Keratinocyte (primary cell): ENCODE results near the gene FILIP1. TPM values are rescaled to one million over a fixed set of nuclear protein-coding genes. Genes with fewer than 3 reads are reported as not detected.

Experiments used
- DNase-seq: peaks from one replicate; pipeline ENCODE4 v3.0.0-alpha.2; 2011; ENCODE audit warnings: low read depth, missing footprints, low spot score
- FAIRE-seq: peaks from 2 replicates; lab custom pipeline; 2011; peaks lifted over from hg19 to GRCh38; lab: Jason Lieb, UNC
- H2AFZ ChIP-seq: 2 replicates; pipeline ENCODE4 v1.6.0; 2012; ENCODE audit warnings: low read length, control low read depth, inconsistent platforms; ENCODE audit not compliant: control insufficient read depth
- H3K27ac ChIP-seq: 2 replicates; pipeline ENCODE4 v1.5.1; 2011; ENCODE audit warnings: low read length; ENCODE audit not compliant: control insufficient read depth, insufficient read depth
- H3K27me3 ChIP-seq: 3 replicates; pipeline ENCODE4 v1.6.0; 2011; ENCODE audit warnings: low read length; ENCODE audit not compliant: control insufficient read depth, insufficient read depth; ENCODE audit errors: extremely low read depth
- H3K36me3 ChIP-seq, 2 experiments: 2 replicates in 1 of 2; 3 replicates in 1 of 2; pipeline ENCODE4 v1.5.1; 2011; ENCODE audit warnings: low read length in 2 of 2, mild to moderate bottlenecking in 1 of 2; ENCODE audit not compliant: control insufficient read depth in 2 of 2, insufficient read depth in 2 of 2; ENCODE audit errors: extremely low read depth in 1 of 2
- H3K4me1 ChIP-seq: 3 replicates; pipeline ENCODE4 v1.5.1; 2011; ENCODE audit warnings: low read length; ENCODE audit not compliant: control insufficient read depth, insufficient read depth; ENCODE audit errors: extremely low read depth
- H3K4me2 ChIP-seq: 3 replicates; pipeline ENCODE4 v1.6.0; 2011; ENCODE audit warnings: low read depth, low read length; ENCODE audit not compliant: control insufficient read depth, insufficient read depth; ENCODE audit errors: extremely low read depth
- H3K4me3 ChIP-seq, 3 experiments: fragments of 200-600 bp in 1 of 3; sonication (generic) in 1 of 3; 2 replicates in 2 of 3; 3 replicates in 1 of 3; pipeline ENCODE4 v1.5.1; 2011 to 2016; ENCODE audit warnings: low read length in 3 of 3, mild to moderate bottlenecking in 3 of 3, control low read depth in 2 of 3, inconsistent platforms in 1 of 3, low read depth in 1 of 3, mixed read lengths in 1 of 3, mixed run types in 1 of 3, moderate library complexity in 1 of 3; ENCODE audit not compliant: control insufficient read depth in 2 of 3, insufficient read depth in 2 of 3; ENCODE audit errors: extremely low read depth in 1 of 3
- H3K79me2 ChIP-seq: 2 replicates; pipeline ENCODE4 v1.6.0; 2012; ENCODE audit warnings: low read length; ENCODE audit not compliant: control insufficient read depth, insufficient read depth
- H3K9ac ChIP-seq: 3 replicates; pipeline ENCODE4 v1.6.0; 2011; ENCODE audit warnings: low read length; ENCODE audit not compliant: control insufficient read depth, insufficient read depth; ENCODE audit errors: extremely low read depth
- H3K9me1 ChIP-seq: 3 replicates; pipeline ENCODE4 v1.6.0; 2011; ENCODE audit warnings: low read length; ENCODE audit not compliant: control insufficient read depth, insufficient read depth; ENCODE audit errors: extremely low read depth
- H3K9me3 ChIP-seq: 2 replicates; pipeline ENCODE4 v1.5.1; 2012; ENCODE audit warnings: low read depth, low read length; ENCODE audit not compliant: control insufficient read depth
- H4K20me1 ChIP-seq: 3 replicates; pipeline ENCODE4 v1.6.0; 2011; ENCODE audit warnings: low read length; ENCODE audit not compliant: control insufficient read depth, insufficient read depth; ENCODE audit errors: extremely low read depth
- EZH2 ChIP-seq: IDR thresholded peaks from one replicate; pipeline ENCODE4 v1.6.1; 2012; ENCODE audit warnings: inconsistent platforms, mild to moderate bottlenecking, low read length, moderate library complexity
- dilution Hi-C: fragments of 300-500 bp; cut with MboI; formaldehyde crosslinking; loops from one replicate; pipeline ENCODE4 v1.7.0; 2020; ENCODE audit warnings: low sequenced_read_pairs; ENCODE audit not compliant: extremely low pct_ligation_motif_present
- polyA minus RNA-seq, 3 experiments: library from RNA; depleted of rRNA, polyadenylated mRNA; stranded (reverse); fragments of >200 nt; gene quantifications; 1 replicate in 1 of 3; 2 replicates in 1 of 3; 3 replicates in 1 of 3; pipeline ENCODE4 v1.2.3, GENCODE V29; 2011
- polyA plus RNA-seq, 5 experiments: library from polyadenylated mRNA; depleted of rRNA in 3 of 5; stranded (reverse) in 3 of 5; stranded (forward) in 1 of 5; unstranded in 1 of 5; fragments of >200 nt; gene quantifications; 1 replicate in 1 of 5; 2 replicates in 3 of 5; 3 replicates in 1 of 5; pipeline versions ENCODE4 v1.2.1 to v1.2.3, GENCODE V29; 2011 to 2012; ENCODE audit warnings: missing spikeins in 2 of 5, low read depth in 1 of 5, low replicate concordance in 1 of 5
- TF ChIP-seq, protein P1 (sequence below), 3 experiments: IDR thresholded peaks in 1 of 3; conservative IDR thresholded peaks in 1 of 3; optimal IDR thresholded peaks in 1 of 3; 2 replicates in 2 of 3; 3 replicates in 1 of 3; pipeline versions ENCODE3 to v1.5.1; 2011; ENCODE audit warnings: low read length in 3 of 3, mild to moderate bottlenecking in 3 of 3, moderate library complexity in 2 of 3, control low read depth in 1 of 3, inconsistent platforms in 1 of 3; ENCODE audit not compliant: insufficient read depth in 2 of 3; ENCODE audit errors: extremely low read depth in 1 of 3

The FILIP1 gene, protein sequence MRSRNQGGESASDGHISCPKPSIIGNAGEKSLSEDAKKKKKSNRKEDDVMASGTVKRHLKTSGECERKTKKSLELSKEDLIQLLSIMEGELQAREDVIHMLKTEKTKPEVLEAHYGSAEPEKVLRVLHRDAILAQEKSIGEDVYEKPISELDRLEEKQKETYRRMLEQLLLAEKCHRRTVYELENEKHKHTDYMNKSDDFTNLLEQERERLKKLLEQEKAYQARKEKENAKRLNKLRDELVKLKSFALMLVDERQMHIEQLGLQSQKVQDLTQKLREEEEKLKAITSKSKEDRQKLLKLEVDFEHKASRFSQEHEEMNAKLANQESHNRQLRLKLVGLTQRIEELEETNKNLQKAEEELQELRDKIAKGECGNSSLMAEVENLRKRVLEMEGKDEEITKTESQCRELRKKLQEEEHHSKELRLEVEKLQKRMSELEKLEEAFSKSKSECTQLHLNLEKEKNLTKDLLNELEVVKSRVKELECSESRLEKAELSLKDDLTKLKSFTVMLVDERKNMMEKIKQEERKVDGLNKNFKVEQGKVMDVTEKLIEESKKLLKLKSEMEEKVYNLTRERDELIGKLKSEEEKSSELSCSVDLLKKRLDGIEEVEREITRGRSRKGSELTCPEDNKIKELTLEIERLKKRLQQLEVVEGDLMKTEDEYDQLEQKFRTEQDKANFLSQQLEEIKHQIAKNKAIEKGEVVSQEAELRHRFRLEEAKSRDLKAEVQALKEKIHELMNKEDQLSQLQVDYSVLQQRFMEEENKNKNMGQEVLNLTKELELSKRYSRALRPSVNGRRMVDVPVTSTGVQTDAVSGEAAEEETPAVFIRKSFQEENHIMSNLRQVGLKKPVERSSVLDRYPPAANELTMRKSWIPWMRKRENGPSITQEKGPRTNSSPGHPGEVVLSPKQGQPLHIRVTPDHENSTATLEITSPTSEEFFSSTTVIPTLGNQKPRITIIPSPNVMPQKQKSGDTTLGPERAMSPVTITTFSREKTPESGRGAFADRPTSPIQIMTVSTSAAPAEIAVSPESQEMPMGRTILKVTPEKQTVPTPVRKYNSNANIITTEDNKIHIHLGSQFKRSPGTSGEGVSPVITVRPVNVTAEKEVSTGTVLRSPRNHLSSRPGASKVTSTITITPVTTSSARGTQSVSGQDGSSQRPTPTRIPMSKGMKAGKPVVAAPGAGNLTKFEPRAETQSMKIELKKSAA (N-terminal part only)
- polyA plus RNA-seq (0.01 TPM in 1 of 3 replicates, not detected in the others), polyA minus RNA-seq (0.03 TPM in 1 of 3 replicates, not detected in the others)
- polyA plus RNA-seq (2011; ENCODE audit: low read depth): 0.09 TPM
- polyA plus RNA-seq (2011; cell fraction: cytosol; rRNA removed): not detected in 2 replicates
- not detected in 2 replicates for polyA plus RNA-seq (2011; cell fraction: nucleus; rRNA removed)
- 0.01 and 0.13 TPM in 2 replicates for polyA plus RNA-seq (2012; ENCODE audit: low replicate concordance)
- polyA minus RNA-seq (2011; cell fraction: cytosol; rRNA and poly(A)+ RNA removed): not detected
- polyA minus RNA-seq (2011; cell fraction: nucleus; rRNA and poly(A)+ RNA removed): not detected in 2 replicates

DNA sequence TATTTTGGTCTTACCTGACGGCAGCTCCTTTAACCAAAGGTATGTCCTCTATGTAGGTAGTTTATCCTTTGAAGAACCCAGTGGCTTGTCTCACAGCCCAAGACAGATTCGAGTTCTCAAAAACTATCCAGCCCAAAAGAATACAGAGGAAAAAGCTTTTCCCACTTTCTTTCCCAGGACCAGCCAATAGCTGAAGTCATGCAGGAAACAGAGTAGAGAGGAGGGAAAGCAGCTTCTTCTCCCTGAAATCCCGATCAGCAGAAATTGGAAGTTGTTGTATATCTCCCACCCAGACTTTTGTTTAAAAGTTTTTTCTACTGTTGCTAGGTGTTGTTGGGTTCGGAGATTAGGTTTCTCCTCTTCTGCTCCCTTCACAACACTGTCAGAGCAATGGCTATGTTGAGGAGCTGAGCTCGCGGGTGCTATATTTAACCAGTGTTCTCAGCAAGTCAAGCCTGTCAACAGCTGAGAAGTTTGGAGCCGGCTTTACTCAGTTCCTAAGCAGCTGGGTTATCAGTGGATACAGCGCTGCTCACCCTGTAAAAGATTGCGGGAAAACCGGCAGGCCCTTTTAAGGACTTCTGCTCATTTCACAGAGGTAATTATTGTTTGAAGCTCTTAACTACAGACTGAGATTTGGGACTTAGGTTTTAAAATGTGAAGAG is at the start of gene FILIP1:
TSS of gene FILIP1 (minus strand) at position 401 of the 665 bp plus-strand sequence. CDS start 78,828 bp downstream, outside the sequence.
- no peaks in the 10 kb centered on the region for H3K79me2 ChIP-seq
- no peak within 1 kb of the TSS for H3K4me2 ChIP-seq
- H3K9ac ChIP-seq: no peak within 1 kb of the TSS
- H3K4me3 ChIP-seq: no peak within 1 kb of the TSS
- no peaks in the 10 kb centered on the region for H4K20me1 ChIP-seq
- no peak within 1 kb of the TSS for H3K27ac ChIP-seq
- H3K9me1 ChIP-seq: no peaks in the 10 kb centered on the region
- dilution Hi-C loops: no loop called here
- FAIRE-seq: no peak
- no peak for DNase-seq
- no peaks in the 10 kb centered on the region for H3K36me3 ChIP-seq
- H3K4me1 ChIP-seq: no peaks in the 10 kb centered on the region
- peaks cover 11% of the 10 kb centered on the region for H3K27me3 ChIP-seq
- H2AFZ ChIP-seq: no peak within 1 kb of the TSS
- no peak for TF ChIP-seq EZH2
- TF ChIP-seq, protein P1, sequence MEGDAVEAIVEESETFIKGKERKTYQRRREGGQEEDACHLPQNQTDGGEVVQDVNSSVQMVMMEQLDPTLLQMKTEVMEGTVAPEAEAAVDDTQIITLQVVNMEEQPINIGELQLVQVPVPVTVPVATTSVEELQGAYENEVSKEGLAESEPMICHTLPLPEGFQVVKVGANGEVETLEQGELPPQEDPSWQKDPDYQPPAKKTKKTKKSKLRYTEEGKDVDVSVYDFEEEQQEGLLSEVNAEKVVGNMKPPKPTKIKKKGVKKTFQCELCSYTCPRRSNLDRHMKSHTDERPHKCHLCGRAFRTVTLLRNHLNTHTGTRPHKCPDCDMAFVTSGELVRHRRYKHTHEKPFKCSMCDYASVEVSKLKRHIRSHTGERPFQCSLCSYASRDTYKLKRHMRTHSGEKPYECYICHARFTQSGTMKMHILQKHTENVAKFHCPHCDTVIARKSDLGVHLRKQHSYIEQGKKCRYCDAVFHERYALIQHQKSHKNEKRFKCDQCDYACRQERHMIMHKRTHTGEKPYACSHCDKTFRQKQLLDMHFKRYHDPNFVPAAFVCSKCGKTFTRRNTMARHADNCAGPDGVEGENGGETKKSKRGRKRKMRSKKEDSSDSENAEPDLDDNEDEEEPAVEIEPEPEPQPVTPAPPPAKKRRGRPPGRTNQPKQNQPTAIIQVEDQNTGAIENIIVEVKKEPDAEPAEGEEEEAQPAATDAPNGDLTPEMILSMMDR (optimal IDR thresholded peaks at IDR 0.05 in 1 of 3, IDR thresholded peaks at IDR 0.05 in 1 of 3, conservative IDR thresholded peaks at IDR 0.05 in 1 of 3; ENCODE audit: extremely low read depth in 1 of 3, insufficient read depth in 2 of 3, low read length in 3 of 3): no peak
- H3K9me3 ChIP-seq: no peaks in the 10 kb centered on the region

- no peaks in the 10 kb centered on the region for H3K9me1 ChIP-seq
- peaks cover 4% of the 10 kb centered on the region for H3K27me3 ChIP-seq
- FAIRE-seq (no peak), DNase-seq (no peak)
- H3K79me2 ChIP-seq: no peaks in the 10 kb centered on the region
- no peak for TF ChIP-seq EZH2
- TF ChIP-seq, protein P1 (optimal IDR thresholded peaks at IDR 0.05 in 1 of 3, IDR thresholded peaks at IDR 0.05 in 1 of 3, conservative IDR thresholded peaks at IDR 0.05 in 1 of 3; ENCODE audit: extremely low read depth in 1 of 3, insufficient read depth in 2 of 3, low read length in 3 of 3): no peak
- H3K4me1 ChIP-seq: no peaks in the 10 kb centered on the region
- H3K9ac ChIP-seq: no peak overlapping the region
- no peak overlapping the region for H3K4me3 ChIP-seq
- H2AFZ ChIP-seq: no peak overlapping the region
- dilution Hi-C loops: no loop called here
- no peaks in the 10 kb centered on the region for H3K36me3 ChIP-seq
- H3K9me3 ChIP-seq: no peaks in the 10 kb centered on the region
- no peak overlapping the region for H3K27ac ChIP-seq
- no peak overlapping the region for H3K4me2 ChIP-seq
- H4K20me1 ChIP-seq: no peaks in the 10 kb centered on the region
Measured at GRCh38 chr6:75543311-75543710, 49.7 kb upstream of the FILIP1 start.
